A673 (cell line): Measurements from ENCODE around the gene CARMIL3. TPM values are rescaled to one million over a fixed set of nuclear protein-coding genes. Genes with fewer than 3 reads are reported as not detected.

Experiments used
- BruUV-seq: library from RNA; stranded (reverse); fragments of 400-500 nt; replicated peaks from 2 replicates; lab custom pipeline; 2021; lab: Mats Ljungman, UMichigan
- CTCF ChIA-PET: fragments of 300-600 bp; sonication (Branson Sonifier 250); formaldehyde crosslinking; loops from one replicate; lab custom pipeline; 2022; ENCODE audit warnings: antibody characterized with exemption; lab: Charles Lee
- POLR2A ChIA-PET: fragments of 300-600 bp; sonication (Branson Sonifier 250); formaldehyde crosslinking; loops from one replicate; lab custom pipeline; 2022; ENCODE audit warnings: antibody characterized with exemption; ENCODE audit not compliant: low non-redundant PET; lab: Charles Lee
- DNase-seq: peaks from one replicate; pipeline ENCODE4 v3.0.0-alpha.2; 2015; ENCODE audit warnings: low spot score
- H3K27ac ChIP-seq: fragments of 200-600 bp; sonication (generic); 2 replicates; pipeline ENCODE4 v1.5.1; 2016; ENCODE audit warnings: mixed run types, low read depth, mild to moderate bottlenecking, mixed read lengths, antibody characterized with exemption, low read length; ENCODE audit not compliant: poor library complexity, severe bottlenecking
- H3K27me3 ChIP-seq: fragments of 200-600 bp; sonication (generic); replicated peaks from 2 replicates; pipeline ENCODE4 v1.6.1; 2017; ENCODE audit warnings: mixed run types, low read depth, mild to moderate bottlenecking, mixed read lengths, antibody characterized with exemption, low read length; ENCODE audit not compliant: insufficient read depth, poor library complexity
- H3K36me3 ChIP-seq: fragments of 200-600 bp; sonication (generic); 2 replicates; pipeline ENCODE4 v1.6.1; 2016; ENCODE audit warnings: mixed run types, mild to moderate bottlenecking, mixed read lengths, antibody characterized with exemption, low read length; ENCODE audit not compliant: insufficient read depth, poor library complexity, severe bottlenecking
- H3K4me1 ChIP-seq: fragments of 200-600 bp; sonication (generic); 2 replicates; pipeline ENCODE4 v1.6.1; 2017; ENCODE audit warnings: mixed run types, mild to moderate bottlenecking, mixed read lengths, antibody characterized with exemption, low read length; ENCODE audit not compliant: insufficient read depth, poor library complexity, severe bottlenecking
- H3K4me3 ChIP-seq: fragments of 200-600 bp; sonication (generic); 2 replicates; pipeline ENCODE4 v1.5.1; 2016; ENCODE audit warnings: low read depth, mixed run types, mild to moderate bottlenecking, mixed read lengths, low read length; ENCODE audit not compliant: poor library complexity, severe bottlenecking
- H3K9me3 ChIP-seq: fragments of 200-600 bp; sonication (generic); 2 replicates; pipeline ENCODE4 v1.6.1; 2016; ENCODE audit warnings: mixed run types, low read depth, mild to moderate bottlenecking, mixed read lengths, antibody characterized with exemption, low read length; ENCODE audit not compliant: poor library complexity, severe bottlenecking
- CTCF ChIP-seq: fragments of 300-800, 200-600 bp; sonication (generic); conservative IDR thresholded peaks from 2 replicates; pipeline ENCODE4 v1.5.1; 2017; ENCODE audit warnings: low read depth, mild to moderate bottlenecking, antibody characterized with exemption, low read length, moderate library complexity, mixed read lengths
- EZH2 ChIP-seq: fragments of 200-600 bp; sonication (generic); IDR thresholded peaks from 2 replicates; pipeline ENCODE4 v1.6.1; 2017; ENCODE audit warnings: borderline replicate concordance, low read depth, mild to moderate bottlenecking, mixed read lengths, antibody characterized with exemption, low read length; ENCODE audit not compliant: poor library complexity, severe bottlenecking
- intact Hi-C: fragments of 100-400 bp; cut with micrococcal nuclease; formaldehyde crosslinking; loops from one replicate; pipeline ENCODE4 v1.10.0; 2022; ENCODE audit not compliant: unreplicated experiment
- total RNA-seq: library from RNA; stranded (reverse); gene quantifications from 2 replicates; pipeline ENCODE4 v1.2.3, GENCODE V29; 2021

CARMIL3 gene
- total RNA-seq, 1 experiment from 2014 or later, result 0.49 TPM

DNA sequence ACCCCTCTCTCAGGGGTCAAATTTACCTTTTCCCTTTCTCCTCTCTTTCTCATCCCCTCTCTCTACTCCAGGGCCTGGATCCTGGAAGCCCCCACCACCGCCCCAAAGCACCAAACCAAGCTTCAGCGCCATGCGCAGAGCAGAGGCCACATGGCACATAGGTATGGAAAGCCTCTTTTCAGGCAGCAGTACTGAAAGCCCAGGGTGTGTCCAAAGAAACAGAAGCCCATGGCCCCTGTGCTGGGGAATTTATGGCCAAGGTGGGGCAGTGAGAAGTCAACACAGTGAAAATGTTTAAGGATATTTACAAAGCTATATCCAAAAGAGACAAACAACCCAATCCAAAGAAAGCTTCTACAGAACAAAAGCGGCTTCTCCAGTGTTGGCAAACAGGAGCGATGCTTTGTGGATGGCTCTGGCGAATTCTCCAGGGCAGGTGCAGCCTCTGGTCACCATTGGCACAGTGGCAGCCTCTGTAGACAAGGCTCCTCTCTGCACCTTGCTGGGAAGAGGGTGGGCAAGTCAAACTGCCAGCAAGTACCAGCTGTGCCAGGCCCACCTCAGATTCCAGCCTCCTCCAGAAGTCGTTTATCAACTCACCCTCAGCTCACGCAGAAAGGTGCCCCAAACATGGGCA, 14.8 kb downstream of the CARMIL3 start:
- intact Hi-C loops, result no loop called here

GRCh38 chr14:24067133-24068082, 15.6 kb downstream of the CARMIL3 start:
- Histone ChIP-seq H3K36me3 (no peaks in the 10 kb centered on the region), H3K4me3 (no peak overlapping the region), H3K9me3 (no peaks in the 10 kb centered on the region), H3K27me3 (peaks cover 16% of the 10 kb centered on the region), H3K4me1 (no peaks in the 10 kb centered on the region), H3K27ac (no peak overlapping the region)
- no peak for DNase-seq
- POLR2A ChIA-PET, result no interaction called here
- BruUV-seq, result no TSS peak
- CTCF ChIA-PET, result no interaction called here
- TF ChIP-seq CTCF (no peak), EZH2 (no peak)
- intact Hi-C loops, result no loop called here

More for the DNA sequence above, 14.8 kb downstream of the CARMIL3 start:
- POLR2A ChIA-PET, result no interaction called here
- no peak for DNase-seq
- Histone ChIP-seq H3K9me3 (no peaks in the 10 kb centered on the region), H3K4me1 (no peaks in the 10 kb centered on the region), H3K4me3 (no peak overlapping the region), H3K27ac (no peak overlapping the region), H3K36me3 (no peaks in the 10 kb centered on the region), H3K27me3 (peaks cover 11% of the 10 kb centered on the region)
- CTCF ChIA-PET, result no interaction called here
- BruUV-seq, result no TSS peak
- TF ChIP-seq CTCF, result no peak
- TF ChIP-seq EZH2, result no peak

GRCh38 chr14:24068711-24069410, 17.1 kb downstream of the CARMIL3 start:
- Histone ChIP-seq H3K27ac (no peak overlapping the region), H3K36me3 (no peaks in the 10 kb centered on the region), H3K4me1 (no peaks in the 10 kb centered on the region), H3K4me3 (no peak overlapping the region), H3K27me3 (peaks cover 18% of the 10 kb centered on the region), H3K9me3 (no peaks in the 10 kb centered on the region)
- ChIA-PET POLR2A (interaction anchor here (0.7 kb wide), 1 partner anchor 25 kb away, joined by 6 read pairs; no protein-coding TSS in a partner anchor), CTCF (interaction anchor here (1.9 kb wide), 1 partner anchor 11 kb away, joined by 7 read pairs; no protein-coding TSS in a partner anchor)
- intact Hi-C loops, result no loop called here
- no TSS peak for BruUV-seq
- no peak for DNase-seq
- TF ChIP-seq CTCF (no peak), EZH2 (no peak)
